DND-41 (cell line): ENCODE data around the gene TRAPPC2.

Experiments
- ATAC-seq: fragments of 200-7000 bp; cut with Tn5 transposase; 3 replicates; pipeline ENCODE4 v1.9.1; 2021; ENCODE audit warnings: low read depth; ENCODE audit not compliant: insufficient read depth
- DNase-seq: peaks from one replicate; pipeline ENCODE4 v3.0.0-alpha.2; 2020
- H2AFZ ChIP-seq: 2 replicates; pipeline ENCODE4 v1.6.0; 2012; ENCODE audit warnings: low read depth, low read length
- H3K27ac ChIP-seq: 2 replicates; pipeline ENCODE4 v1.5.1; 2012; ENCODE audit warnings: low read length, inconsistent platforms
- H3K27me3 ChIP-seq: fragments of 200-600 bp; sonication (generic); 2 replicates; pipeline ENCODE4 v1.6.0; 2012; ENCODE audit warnings: low read length, mild to moderate bottlenecking, inconsistent platforms; ENCODE audit not compliant: insufficient read depth, poor library complexity
- H3K36me3 ChIP-seq: 2 replicates; pipeline ENCODE4 v1.5.1; 2012; ENCODE audit warnings: low read length, inconsistent platforms; ENCODE audit not compliant: insufficient read depth
- H3K4me1 ChIP-seq: 2 replicates; pipeline ENCODE4 v1.5.1; 2012; ENCODE audit warnings: mild to moderate bottlenecking, low read length; ENCODE audit not compliant: insufficient read depth
- H3K4me2 ChIP-seq: 2 replicates; pipeline ENCODE4 v1.6.0; 2012; ENCODE audit warnings: mild to moderate bottlenecking, moderate library complexity, low read length, inconsistent platforms; ENCODE audit not compliant: insufficient read depth
- H3K4me3 ChIP-seq, 2 experiments: fragments of 200-600 bp in 1 of 2; shearing (Covaris generic) in 1 of 2; 2 replicates each; pipeline ENCODE4 v1.5.1; 2012 to 2016; ENCODE audit warnings: inconsistent platforms in 2 of 2, low read length in 2 of 2, mild to moderate bottlenecking in 2 of 2, low read depth in 1 of 2, moderate library complexity in 1 of 2
- H3K79me2 ChIP-seq: 2 replicates; pipeline ENCODE4 v1.6.0; 2012; ENCODE audit warnings: low read length, inconsistent platforms; ENCODE audit not compliant: insufficient read depth
- H3K9ac ChIP-seq: 2 replicates; pipeline ENCODE4 v1.6.0; 2012; ENCODE audit warnings: low read depth, mild to moderate bottlenecking, inconsistent platforms, low read length, moderate library complexity
- H3K9me3 ChIP-seq: 2 replicates; pipeline ENCODE4 v1.5.1; 2012; ENCODE audit warnings: low read length, moderate library complexity, mild to moderate bottlenecking, inconsistent platforms; ENCODE audit not compliant: insufficient read depth, severe bottlenecking
- H4K20me1 ChIP-seq: 2 replicates; pipeline ENCODE4 v1.6.0; 2012; ENCODE audit warnings: low read length; ENCODE audit not compliant: insufficient read depth
- EZH2 ChIP-seq: IDR thresholded peaks from 3 replicates; pipeline ENCODE4 v1.6.1; 2012; ENCODE audit warnings: borderline replicate concordance, low read depth, mild to moderate bottlenecking, moderate library complexity, low read length, inconsistent platforms; ENCODE audit not compliant: severe bottlenecking
- TF ChIP-seq, protein P1 (sequence below): IDR thresholded peaks from 2 replicates; pipeline ENCODE4 v1.5.1; 2012; ENCODE audit warnings: borderline replicate concordance, low read length, moderate library complexity, mild to moderate bottlenecking; ENCODE audit not compliant: poor library complexity, severe bottlenecking; ENCODE audit errors: extremely low read depth

Gene TRAPPC2

DNA sequence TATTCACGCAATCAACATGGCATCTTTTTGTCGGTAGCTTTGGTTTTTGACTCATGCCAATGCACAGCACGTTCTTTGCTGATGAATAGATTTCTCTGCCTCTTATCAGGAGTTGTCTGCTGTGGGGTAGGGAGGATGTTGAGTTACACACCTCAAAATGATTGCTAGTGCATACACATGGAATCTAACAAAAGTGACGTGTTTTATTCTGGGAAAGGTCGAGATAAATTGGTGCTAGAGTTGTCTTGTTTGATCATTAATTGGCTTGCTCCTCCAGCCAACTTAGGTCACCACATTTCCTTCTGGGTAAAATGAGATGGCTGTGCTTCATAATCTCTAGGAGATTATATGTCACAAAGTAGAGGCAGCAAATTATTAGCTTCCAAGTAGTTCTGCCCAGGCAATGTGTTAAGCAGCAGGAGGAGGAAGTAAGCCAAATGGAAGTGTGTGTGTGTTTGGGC, 41.6 kb downstream of the TRAPPC2 start:
- H4K20me1 ChIP-seq, result peaks cover 13% of the 10 kb centered on the region; the same call in 1 of the 2 replicates

DNA sequence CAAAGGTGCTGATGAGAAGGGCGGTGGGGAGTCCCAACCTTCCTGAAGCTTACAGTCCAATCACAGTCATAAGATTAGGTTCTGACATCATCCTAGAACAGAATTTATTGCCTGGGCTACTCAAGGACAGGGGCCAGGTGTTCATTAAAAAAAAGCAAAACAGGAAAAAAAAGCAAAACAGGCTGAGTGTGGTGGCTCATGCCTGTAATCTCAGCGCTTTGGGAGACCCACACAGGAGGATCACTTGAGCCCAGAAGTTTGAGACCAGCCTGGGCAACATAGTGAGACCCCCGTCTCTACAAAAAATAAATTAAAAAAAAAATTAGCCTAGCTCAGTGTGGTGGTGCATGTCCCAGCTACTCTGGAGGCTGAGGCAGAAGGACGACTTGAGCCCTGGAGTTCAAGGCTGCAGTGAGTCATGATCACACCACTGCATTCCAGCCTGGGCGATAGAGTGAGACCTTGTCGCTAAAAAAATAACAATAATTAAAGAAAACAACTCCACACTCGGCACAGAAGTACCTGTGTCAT, 42.5 kb downstream of the TRAPPC2 start:
- TF ChIP-seq EZH2, result no peak
- TF ChIP-seq, protein P1, sequence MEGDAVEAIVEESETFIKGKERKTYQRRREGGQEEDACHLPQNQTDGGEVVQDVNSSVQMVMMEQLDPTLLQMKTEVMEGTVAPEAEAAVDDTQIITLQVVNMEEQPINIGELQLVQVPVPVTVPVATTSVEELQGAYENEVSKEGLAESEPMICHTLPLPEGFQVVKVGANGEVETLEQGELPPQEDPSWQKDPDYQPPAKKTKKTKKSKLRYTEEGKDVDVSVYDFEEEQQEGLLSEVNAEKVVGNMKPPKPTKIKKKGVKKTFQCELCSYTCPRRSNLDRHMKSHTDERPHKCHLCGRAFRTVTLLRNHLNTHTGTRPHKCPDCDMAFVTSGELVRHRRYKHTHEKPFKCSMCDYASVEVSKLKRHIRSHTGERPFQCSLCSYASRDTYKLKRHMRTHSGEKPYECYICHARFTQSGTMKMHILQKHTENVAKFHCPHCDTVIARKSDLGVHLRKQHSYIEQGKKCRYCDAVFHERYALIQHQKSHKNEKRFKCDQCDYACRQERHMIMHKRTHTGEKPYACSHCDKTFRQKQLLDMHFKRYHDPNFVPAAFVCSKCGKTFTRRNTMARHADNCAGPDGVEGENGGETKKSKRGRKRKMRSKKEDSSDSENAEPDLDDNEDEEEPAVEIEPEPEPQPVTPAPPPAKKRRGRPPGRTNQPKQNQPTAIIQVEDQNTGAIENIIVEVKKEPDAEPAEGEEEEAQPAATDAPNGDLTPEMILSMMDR, result no peak
- Histone ChIP-seq H3K27me3 (no peaks in the 10 kb centered on the region), H3K36me3 (no peaks in the 10 kb centered on the region), H4K20me1 (peaks cover 13% of the 10 kb centered on the region; the same call in 1 of the 2 replicates), H3K79me2 (peaks cover 73% of the 10 kb centered on the region), H3K9me3 (no peaks in the 10 kb centered on the region), H3K4me2 (no peak overlapping the region), H3K9ac (no peak overlapping the region), H3K27ac (no peak overlapping the region), H3K4me3 (no peak overlapping the region), H2AFZ (no peak overlapping the region), H3K4me1 (peaks cover 27% of the 10 kb centered on the region)
- ATAC-seq (no peak), DNase-seq (no peak)

More for the DNA sequence above, 41.6 kb downstream of the TRAPPC2 start:
- ATAC-seq (no peak), DNase-seq (no peak)
- Histone ChIP-seq H3K27me3 (no peaks in the 10 kb centered on the region), H3K79me2 (peaks cover 82% of the 10 kb centered on the region), H3K4me2 (no peak overlapping the region), H3K9me3 (no peaks in the 10 kb centered on the region), H2AFZ (no peak overlapping the region), H3K4me1 (peaks cover 27% of the 10 kb centered on the region), H3K36me3 (no peaks in the 10 kb centered on the region), H3K4me3 (no peak overlapping the region), H3K9ac (no peak overlapping the region), H3K27ac (no peak overlapping the region)
- TF ChIP-seq, protein P1, result no peak
- no peak for TF ChIP-seq EZH2

DNA sequence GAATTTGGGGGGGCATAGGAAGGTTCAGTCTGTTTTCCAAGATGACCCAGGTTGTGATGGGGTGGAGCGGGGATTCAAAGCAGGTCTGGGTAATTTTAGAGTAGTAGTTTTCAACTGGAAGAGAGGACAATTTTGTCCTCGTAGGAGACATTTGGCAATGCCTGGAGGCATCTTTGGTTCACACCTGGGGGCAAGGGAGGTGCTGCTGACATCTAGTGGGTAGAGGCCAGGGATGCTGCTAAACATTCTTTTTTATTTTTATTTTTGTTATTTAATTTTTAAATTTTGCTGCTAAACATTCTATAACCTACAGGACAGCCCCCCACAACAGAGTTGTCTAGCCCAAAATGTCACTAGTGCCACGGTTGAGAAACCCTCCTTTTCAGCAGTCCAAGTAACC, 43.6 kb downstream of the TRAPPC2 start:
- H3K36me3 ChIP-seq, result no peaks in the 10 kb centered on the region
- H4K20me1 ChIP-seq, result peaks cover 12% of the 10 kb centered on the region; the same call in 1 of the 2 replicates
- no peaks in the 10 kb centered on the region for H3K27me3 ChIP-seq
- no peaks in the 10 kb centered on the region for H3K9me3 ChIP-seq
- H3K27ac ChIP-seq, result no peak overlapping the region
- peaks cover 27% of the 10 kb centered on the region for H3K4me1 ChIP-seq
- peak overlapping the region; percentile 72; the same call in 1 of the 2 replicates for H3K9ac ChIP-seq
- TF ChIP-seq, protein P1, result no peak
- no peak for TF ChIP-seq EZH2
- peak overlapping the region; percentile 72 for H3K4me2 ChIP-seq
- no peak overlapping the region for H2AFZ ChIP-seq
- DNase-seq, result no peak
- peak overlapping the region in 1 of 2 experiments; percentile 75; a peak in 2 of 4 replicates for H3K4me3 ChIP-seq
- peaks cover 65% of the 10 kb centered on the region for H3K79me2 ChIP-seq
- ATAC-seq, result no peak
